RWPE2 (cell line): ENCODE results near the gene IGFBP3.

ENCODE experiments used
- ATAC-seq: fragments of 200-7000 bp; cut with Tn5 transposase; 3 replicates; pipeline ENCODE4 v1.9.1; 2021; ENCODE audit warnings: low read depth
- DNase-seq: peaks from one replicate; pipeline ENCODE4 v3.0.0-alpha.2; 2020; ENCODE audit warnings: low spot score
- H3K27ac ChIP-seq: fragments of 450-650 bp; 2 replicates; pipeline ENCODE4 v1.5.1; 2017; ENCODE audit warnings: mild to moderate bottlenecking; ENCODE audit not compliant: poor library complexity, severe bottlenecking
- H3K27me3 ChIP-seq: fragments of 250-450 bp; sonication (Bioruptor Pico); 2 replicates; pipeline ENCODE4 v1.5.1; 2021; ENCODE audit warnings: mild to moderate bottlenecking, moderate library complexity; ENCODE audit not compliant: insufficient read depth, poor library complexity, severe bottlenecking
- H3K36me3 ChIP-seq: fragments of 250-450 bp; sonication (Bioruptor Pico); 2 replicates; pipeline ENCODE4 v1.5.1; 2020; ENCODE audit warnings: low read depth, mild to moderate bottlenecking, moderate library complexity
- H3K4me1 ChIP-seq: fragments of 250-450 bp; sonication (Bioruptor Pico); 2 replicates; pipeline ENCODE4 v1.5.1; 2021; ENCODE audit warnings: mild to moderate bottlenecking, moderate library complexity; ENCODE audit not compliant: insufficient read depth, poor library complexity, severe bottlenecking
- H3K4me3 ChIP-seq: fragments of 250-450 bp; sonication (Bioruptor Pico); 2 replicates; pipeline ENCODE4 v1.5.1; 2021; ENCODE audit warnings: mild to moderate bottlenecking, moderate library complexity; ENCODE audit not compliant: severe bottlenecking
- H3K9me3 ChIP-seq: fragments of 250-450 bp; sonication (Bioruptor Pico); 2 replicates; pipeline ENCODE4 v1.5.1; 2021; ENCODE audit warnings: mild to moderate bottlenecking, moderate library complexity; ENCODE audit not compliant: severe bottlenecking
- TF ChIP-seq, protein P1 (sequence below): fragments of 450-650 bp; IDR thresholded peaks from one replicate; pipeline ENCODE4 v1.5.1; 2017; ENCODE audit warnings: mild to moderate bottlenecking, moderate library complexity; ENCODE audit not compliant: poor library complexity, severe bottlenecking

The IGFBP3 gene

DNA sequence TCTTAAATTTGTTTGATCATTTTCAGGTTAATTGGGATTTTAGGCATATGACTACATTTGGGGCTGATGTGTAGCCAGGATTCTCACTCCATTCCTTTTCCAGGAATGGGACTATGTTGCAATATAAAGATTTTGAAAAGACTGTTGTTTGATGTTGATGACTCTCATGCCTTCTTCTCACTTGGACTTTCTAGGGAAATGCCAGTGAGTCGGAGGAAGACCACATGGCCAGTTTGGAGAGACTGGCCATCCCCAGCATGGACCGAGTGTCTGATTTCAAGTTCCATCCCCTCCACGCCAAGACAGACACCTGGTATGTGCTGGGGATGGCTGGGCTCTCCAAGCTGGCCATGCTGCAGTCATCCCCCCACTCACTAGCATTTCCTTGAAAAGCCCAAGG lies 5.5 kb downstream of the IGFBP3 start:
- H3K9me3 ChIP-seq = no peaks in the 10 kb centered on the region
- H3K4me1 ChIP-seq = peaks cover 7% of the 10 kb centered on the region
- H3K4me3 ChIP-seq = no peak overlapping the region
- DNase-seq = no peak
- TF ChIP-seq, protein P1, sequence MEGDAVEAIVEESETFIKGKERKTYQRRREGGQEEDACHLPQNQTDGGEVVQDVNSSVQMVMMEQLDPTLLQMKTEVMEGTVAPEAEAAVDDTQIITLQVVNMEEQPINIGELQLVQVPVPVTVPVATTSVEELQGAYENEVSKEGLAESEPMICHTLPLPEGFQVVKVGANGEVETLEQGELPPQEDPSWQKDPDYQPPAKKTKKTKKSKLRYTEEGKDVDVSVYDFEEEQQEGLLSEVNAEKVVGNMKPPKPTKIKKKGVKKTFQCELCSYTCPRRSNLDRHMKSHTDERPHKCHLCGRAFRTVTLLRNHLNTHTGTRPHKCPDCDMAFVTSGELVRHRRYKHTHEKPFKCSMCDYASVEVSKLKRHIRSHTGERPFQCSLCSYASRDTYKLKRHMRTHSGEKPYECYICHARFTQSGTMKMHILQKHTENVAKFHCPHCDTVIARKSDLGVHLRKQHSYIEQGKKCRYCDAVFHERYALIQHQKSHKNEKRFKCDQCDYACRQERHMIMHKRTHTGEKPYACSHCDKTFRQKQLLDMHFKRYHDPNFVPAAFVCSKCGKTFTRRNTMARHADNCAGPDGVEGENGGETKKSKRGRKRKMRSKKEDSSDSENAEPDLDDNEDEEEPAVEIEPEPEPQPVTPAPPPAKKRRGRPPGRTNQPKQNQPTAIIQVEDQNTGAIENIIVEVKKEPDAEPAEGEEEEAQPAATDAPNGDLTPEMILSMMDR = no peak
- peaks cover 30% of the 10 kb centered on the region for H3K27me3 ChIP-seq
- no peak overlapping the region for H3K27ac ChIP-seq
- no peaks in the 10 kb centered on the region for H3K36me3 ChIP-seq
- ATAC-seq = no peak

DNA sequence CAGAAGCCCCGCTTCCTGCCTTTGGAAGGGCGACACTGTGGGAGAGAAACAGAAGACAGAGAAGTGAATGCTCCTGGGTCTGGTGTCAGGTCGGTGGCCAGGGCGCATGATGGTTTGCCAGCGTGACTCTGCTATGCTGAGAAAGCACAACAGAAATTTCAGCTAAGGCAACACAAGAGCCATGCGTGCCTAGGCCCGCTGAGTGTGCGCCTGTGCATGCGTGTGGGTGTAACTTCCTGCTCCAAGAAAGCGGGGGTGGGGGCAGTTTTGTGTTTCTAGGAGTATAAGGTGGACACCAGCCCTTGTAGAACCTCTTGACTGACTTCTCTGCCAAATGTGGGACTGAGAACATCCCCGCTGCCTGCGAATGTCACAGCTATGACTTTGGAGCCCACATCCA lies 6.2 kb downstream of the IGFBP3 start:
- TF ChIP-seq, protein P1 = no peak
- Histone ChIP-seq H3K9me3 (no peaks in the 10 kb centered on the region), H3K27ac (no peak overlapping the region), H3K4me3 (no peak overlapping the region), H3K27me3 (peaks cover 23% of the 10 kb centered on the region), H3K36me3 (no peaks in the 10 kb centered on the region), H3K4me1 (peaks cover 4% of the 10 kb centered on the region)
- no peak for DNase-seq
- ATAC-seq = no peak

DNA sequence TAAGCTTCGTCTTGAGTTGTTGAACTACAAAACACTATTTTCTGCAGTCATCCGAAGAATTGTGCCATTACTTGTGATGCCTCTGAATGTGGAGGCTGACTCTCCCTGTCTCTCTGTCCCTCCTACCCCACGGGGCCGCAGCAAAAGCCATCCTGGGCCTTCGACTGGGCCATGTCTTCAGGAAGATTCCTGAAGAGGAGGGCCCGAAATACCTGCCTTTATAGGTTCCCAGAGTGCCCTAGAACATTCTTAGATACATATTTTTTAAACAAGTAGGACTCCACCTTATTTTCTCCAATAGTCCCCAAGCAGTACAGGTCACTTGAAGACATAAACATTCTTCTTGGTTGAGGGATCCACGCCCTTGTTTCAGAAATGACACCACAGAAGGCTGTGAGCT lies 8.1 kb downstream of the IGFBP3 start:
- no peak overlapping the region for H3K27ac ChIP-seq
- TF ChIP-seq, protein P1 = no peak
- H3K36me3 ChIP-seq = no peaks in the 10 kb centered on the region
- ATAC-seq (no peak), DNase-seq (no peak)
- no peaks in the 10 kb centered on the region for H3K4me1 ChIP-seq
- peaks cover 7% of the 10 kb centered on the region for H3K27me3 ChIP-seq
- no peaks in the 10 kb centered on the region for H3K9me3 ChIP-seq
- no peak overlapping the region for H3K4me3 ChIP-seq

DNA sequence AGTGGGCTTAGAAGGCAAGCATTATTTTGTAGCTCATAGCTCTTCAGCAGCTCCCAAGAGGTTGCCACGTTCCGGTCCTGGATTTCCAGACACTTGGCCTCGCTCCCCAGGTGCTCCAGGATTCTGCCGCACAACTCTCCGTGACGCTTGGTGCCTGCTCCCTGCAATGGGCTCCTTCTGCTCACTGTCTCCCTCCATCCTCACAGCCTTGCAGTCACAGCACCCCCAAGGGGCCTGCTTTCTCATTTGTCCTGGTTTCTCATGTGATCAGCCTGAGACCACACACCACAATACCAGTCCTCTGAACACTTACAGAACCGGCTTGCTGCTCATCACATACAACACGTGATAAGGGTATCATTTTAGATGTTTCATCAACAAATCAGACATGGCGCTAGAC lies 9.8 kb downstream of the IGFBP3 start:
- Histone ChIP-seq H3K4me1 (no peaks in the 10 kb centered on the region), H3K9me3 (no peaks in the 10 kb centered on the region), H3K27ac (no peak overlapping the region), H3K4me3 (no peak overlapping the region), H3K36me3 (no peaks in the 10 kb centered on the region), H3K27me3 (peaks cover 4% of the 10 kb centered on the region)
- TF ChIP-seq, protein P1 = no peak
- no peak for ATAC-seq
- DNase-seq = no peak

DNA sequence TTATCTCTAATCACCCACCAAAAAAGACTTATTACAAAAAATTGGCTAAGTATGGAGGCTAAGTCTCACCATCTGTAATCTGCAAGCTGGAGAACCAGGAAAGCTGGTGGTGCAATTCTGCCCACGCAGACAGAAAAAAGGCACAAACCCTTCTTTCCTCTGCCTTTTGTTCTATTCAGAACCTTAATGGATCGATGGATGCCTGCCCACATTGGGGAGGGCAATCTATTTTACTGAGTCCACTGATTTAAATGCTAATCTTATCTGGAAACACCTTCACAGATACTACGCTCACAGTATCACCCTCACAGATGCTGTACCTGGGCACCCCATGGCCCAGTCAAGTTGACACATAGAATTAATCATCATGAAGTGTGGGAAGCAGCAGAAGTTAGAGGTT lies 10.2 kb downstream of the IGFBP3 start:
- no peaks in the 10 kb centered on the region for H3K4me1 ChIP-seq
- H3K36me3 ChIP-seq = no peaks in the 10 kb centered on the region
- H3K4me3 ChIP-seq = no peak overlapping the region
- no peaks in the 10 kb centered on the region for H3K9me3 ChIP-seq
- no peak overlapping the region for H3K27ac ChIP-seq
- TF ChIP-seq, protein P1 = no peak
- peaks cover 4% of the 10 kb centered on the region for H3K27me3 ChIP-seq
- no peak for DNase-seq
- no peak for ATAC-seq
